ENCODE measurements around the gene TP53I11.

The TP53I11 gene

GRCh38 chr11:44979543-44980399 lies 29.1 kb upstream of the TP53I11 start:
- in situ Hi-C loops (cut with MboI; ENCODE audit: low sequenced_read_pairs): no loop called here

- in situ Hi-C loops (cut with MboI; ENCODE audit: low sequenced_read_pairs): no loop called here
Measured at GRCh38 chr11:44978961-44979331, 28.3 kb upstream of the TP53I11 start.

GRCh38 chr11:44978274-44978960 lies 27.7 kb upstream of the TP53I11 start:
- in situ Hi-C loops (cut with MboI; ENCODE audit: low sequenced_read_pairs): no loop called here

- in situ Hi-C loops (cut with MboI; ENCODE audit: low sequenced_read_pairs): no loop called here
Measured at GRCh38 chr11:44977493-44977984, 26.9 kb upstream of the TP53I11 start.

GRCh38 chr11:44976576-44976975 lies 25.9 kb upstream of the TP53I11 start:
- in situ Hi-C loops (cut with MboI; ENCODE audit: low sequenced_read_pairs): no loop called here

GRCh38 chr11:44974402-44975000 lies 23.8 kb upstream of the TP53I11 start:
- in situ Hi-C loops (cut with MboI; ENCODE audit: low sequenced_read_pairs): no loop called here

- in situ Hi-C loops (cut with MboI; ENCODE audit: low sequenced_read_pairs): no loop called here
Measured at GRCh38 chr11:44973632-44974401, 23.1 kb upstream of the TP53I11 start.

GRCh38 chr11:44972746-44973435 lies 22.2 kb upstream of the TP53I11 start:
- in situ Hi-C loops (cut with MboI; ENCODE audit: low sequenced_read_pairs): no loop called here

DNA sequence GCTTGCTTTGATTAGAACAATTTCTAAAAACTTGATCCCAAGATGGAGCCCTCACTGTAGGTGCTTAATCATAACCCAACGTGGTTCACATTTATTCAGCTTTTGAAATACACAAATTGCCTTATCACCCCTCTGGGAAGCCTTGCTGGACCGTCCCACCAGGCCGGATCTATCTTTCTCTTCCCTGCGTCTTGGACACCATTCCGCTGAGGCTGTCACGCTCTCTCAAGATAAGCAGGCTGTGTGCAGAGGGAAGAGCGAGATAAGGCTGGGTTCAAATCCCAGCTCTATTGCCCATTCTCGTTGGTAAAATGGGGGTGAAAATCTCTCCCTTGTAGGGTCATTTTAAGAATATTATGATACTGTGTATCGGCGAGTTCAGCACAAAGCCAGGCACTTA lies 20.5 kb upstream of the TP53I11 start:
- in situ Hi-C loops (cut with MboI; ENCODE audit: low sequenced_read_pairs): no loop called here

DNA sequence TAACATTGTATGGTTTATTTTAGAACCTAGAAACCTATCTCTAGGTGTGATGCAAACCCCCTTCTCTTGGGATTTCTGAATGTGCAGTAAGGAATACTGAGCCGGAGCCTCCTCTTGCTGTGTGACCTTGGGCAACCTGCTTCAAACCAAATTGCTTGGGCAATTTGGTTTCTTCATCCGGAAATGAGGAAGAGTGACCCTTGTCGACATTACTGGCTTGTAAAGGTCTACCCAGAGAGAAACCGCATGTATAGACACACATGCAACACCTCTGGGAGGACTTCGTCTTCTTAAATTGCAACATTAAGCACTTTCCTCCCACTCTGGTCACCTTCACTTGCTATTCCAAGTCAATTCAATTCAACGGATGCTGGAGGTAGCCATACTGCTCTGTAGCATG lies 19.6 kb upstream of the TP53I11 start:
- in situ Hi-C loops (cut with MboI; ENCODE audit: low sequenced_read_pairs): no loop called here

DNA sequence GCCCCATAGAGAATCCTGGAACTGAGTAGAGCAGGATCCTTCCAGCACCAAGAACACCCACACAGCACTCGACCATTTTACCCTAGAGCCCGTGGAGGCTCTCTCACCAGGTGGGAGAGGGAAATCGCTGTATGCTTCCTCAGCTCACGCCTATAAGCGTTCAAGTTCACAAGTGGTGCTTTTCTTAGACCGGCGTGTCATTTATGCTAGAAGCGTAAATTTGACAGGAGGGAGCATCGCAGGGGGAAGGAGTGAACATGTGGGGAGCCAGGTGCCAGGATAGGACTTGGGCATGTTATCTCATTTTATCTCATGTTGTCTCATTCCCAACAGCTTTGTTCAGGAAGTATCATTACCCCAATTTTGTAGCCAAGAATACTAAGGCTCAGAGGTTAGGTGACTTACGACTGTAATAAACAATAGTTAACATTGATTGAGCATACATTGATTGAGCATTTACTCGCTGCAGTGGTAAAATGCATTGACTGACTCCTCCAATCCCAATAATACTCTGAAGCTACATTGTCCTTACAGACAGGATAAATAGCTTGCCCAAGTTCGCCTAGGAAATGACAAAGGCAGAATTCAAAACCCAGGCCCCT lies 19.1 kb upstream of the TP53I11 start:
- in situ Hi-C loops (cut with MboI; ENCODE audit: low sequenced_read_pairs): no loop called here

DNA sequence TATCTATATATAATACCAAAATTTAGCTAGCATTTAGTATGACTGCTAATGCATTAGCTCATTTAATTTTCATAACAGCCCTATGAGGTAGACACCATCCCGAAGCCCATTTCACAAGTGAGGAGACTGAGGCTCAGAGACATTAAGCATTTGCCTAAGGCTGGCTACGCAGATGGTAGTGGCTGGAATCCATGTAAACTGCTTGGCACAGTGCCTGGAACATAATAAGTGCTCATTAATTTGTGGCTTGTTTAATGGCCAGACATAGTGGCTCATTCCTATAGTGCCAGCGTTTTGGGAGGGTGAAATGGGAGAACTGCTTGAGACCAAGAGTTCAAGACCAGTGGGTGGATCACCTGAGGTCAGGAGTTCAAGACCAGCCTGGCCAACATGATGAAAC lies 17.8 kb upstream of the TP53I11 start:
- in situ Hi-C loops (cut with MboI; ENCODE audit: low sequenced_read_pairs): no loop called here

GRCh38 chr11:44967930-44968496 lies 17.3 kb upstream of the TP53I11 start:
- in situ Hi-C loops (cut with MboI; ENCODE audit: low sequenced_read_pairs): no loop called here

- in situ Hi-C loops (cut with MboI; ENCODE audit: low sequenced_read_pairs): no loop called here
Measured at GRCh38 chr11:44966694-44967093, 16.0 kb upstream of the TP53I11 start.

DNA sequence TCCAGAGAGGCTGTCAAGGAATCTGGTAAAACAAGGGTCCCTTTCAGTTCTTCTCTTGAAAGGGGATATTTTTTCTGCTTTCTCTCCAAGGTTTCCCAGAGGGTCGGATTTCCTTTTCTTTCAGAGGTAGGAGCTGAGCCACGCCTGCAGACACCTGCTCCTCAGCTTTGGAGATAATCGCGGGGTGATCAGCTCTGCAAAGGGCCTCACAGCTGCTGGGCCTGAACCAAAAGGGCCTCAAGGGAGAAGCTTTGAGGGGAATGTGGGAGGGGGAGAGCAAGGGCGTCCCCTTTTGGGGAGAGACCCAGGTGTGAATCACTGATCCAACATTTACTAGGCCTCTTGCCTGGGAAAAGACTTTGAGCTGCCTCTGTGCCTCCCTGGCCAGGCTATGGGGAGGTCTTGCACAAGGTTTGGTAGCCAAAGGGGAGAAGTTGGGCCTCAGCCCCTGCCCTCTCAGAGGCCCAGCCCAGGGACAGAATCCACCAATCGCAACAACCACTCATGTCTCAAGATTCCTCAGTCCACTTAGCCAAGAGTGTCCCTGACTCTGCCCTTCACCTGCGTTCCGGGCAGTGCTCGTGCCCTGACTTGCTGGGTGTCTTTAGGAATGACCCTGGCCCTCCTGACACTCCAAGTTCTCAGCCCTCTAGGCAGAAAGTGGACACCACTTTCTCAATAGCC lies 14.0 kb upstream of the TP53I11 start:
- in situ Hi-C loops (cut with MboI; ENCODE audit: low sequenced_read_pairs): no loop called here

GRCh38 chr11:44963948-44964347 lies 13.3 kb upstream of the TP53I11 start:
- in situ Hi-C loops (cut with MboI; ENCODE audit: low sequenced_read_pairs): no loop called here

DNA sequence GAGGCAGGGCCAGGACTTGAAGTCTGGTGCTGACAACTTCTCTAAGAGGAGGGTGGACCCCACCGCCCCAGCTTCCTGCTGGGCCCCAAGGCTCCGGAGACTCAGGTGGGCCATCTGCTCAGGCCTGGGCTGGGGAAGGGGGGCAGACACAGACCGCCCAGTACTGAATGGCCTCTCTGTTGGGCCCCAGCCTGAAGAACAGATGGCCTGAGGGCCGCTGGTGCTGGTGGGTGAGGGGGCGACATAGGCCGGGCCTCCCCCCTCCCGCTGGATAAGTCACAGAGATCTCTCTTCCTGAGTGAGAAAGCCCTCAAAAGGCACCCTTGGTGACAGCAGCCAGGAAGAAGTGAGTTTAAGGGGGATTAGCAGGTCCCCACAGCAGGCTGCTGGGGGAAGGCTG lies 12.5 kb upstream of the TP53I11 start:
- in situ Hi-C loops (cut with MboI; ENCODE audit: low sequenced_read_pairs): no loop called here

GRCh38 chr11:44962464-44962863 lies 11.8 kb upstream of the TP53I11 start:
- in situ Hi-C loops (cut with MboI; ENCODE audit: low sequenced_read_pairs): no loop called here

GRCh38 chr11:44960200-44960845 lies 9.6 kb upstream of the TP53I11 start:
- in situ Hi-C loops (cut with MboI; ENCODE audit: low sequenced_read_pairs): no loop called here
